Hepatocyte (in vitro differentiated cells): Measurements from ENCODE around the gene KLHL17.

Experiments used
- EZH2 ChIP-seq: fragments of 200-600 bp; sonication (generic); IDR thresholded peaks from 2 replicates; pipeline ENCODE4 v1.6.1; 2016; ENCODE audit warnings: antibody characterized with exemption, mild to moderate bottlenecking, borderline replicate concordance
- EZH2phosphoT487 ChIP-seq: fragments of 200-600 bp; sonication (generic); IDR thresholded peaks from one replicate; pipeline ENCODE4 v1.6.1; 2018; ENCODE audit warnings: antibody characterized with exemption, mild to moderate bottlenecking, low read depth, moderate library complexity; ENCODE audit not compliant: unreplicated experiment, severe bottlenecking
- TF ChIP-seq, protein P1 (sequence below): fragments of 200-600 bp; sonication (generic); IDR thresholded peaks from 2 replicates; pipeline ENCODE4 v1.5.1; 2016; ENCODE audit warnings: antibody characterized with exemption, mild to moderate bottlenecking; ENCODE audit not compliant: poor library complexity

DNA sequence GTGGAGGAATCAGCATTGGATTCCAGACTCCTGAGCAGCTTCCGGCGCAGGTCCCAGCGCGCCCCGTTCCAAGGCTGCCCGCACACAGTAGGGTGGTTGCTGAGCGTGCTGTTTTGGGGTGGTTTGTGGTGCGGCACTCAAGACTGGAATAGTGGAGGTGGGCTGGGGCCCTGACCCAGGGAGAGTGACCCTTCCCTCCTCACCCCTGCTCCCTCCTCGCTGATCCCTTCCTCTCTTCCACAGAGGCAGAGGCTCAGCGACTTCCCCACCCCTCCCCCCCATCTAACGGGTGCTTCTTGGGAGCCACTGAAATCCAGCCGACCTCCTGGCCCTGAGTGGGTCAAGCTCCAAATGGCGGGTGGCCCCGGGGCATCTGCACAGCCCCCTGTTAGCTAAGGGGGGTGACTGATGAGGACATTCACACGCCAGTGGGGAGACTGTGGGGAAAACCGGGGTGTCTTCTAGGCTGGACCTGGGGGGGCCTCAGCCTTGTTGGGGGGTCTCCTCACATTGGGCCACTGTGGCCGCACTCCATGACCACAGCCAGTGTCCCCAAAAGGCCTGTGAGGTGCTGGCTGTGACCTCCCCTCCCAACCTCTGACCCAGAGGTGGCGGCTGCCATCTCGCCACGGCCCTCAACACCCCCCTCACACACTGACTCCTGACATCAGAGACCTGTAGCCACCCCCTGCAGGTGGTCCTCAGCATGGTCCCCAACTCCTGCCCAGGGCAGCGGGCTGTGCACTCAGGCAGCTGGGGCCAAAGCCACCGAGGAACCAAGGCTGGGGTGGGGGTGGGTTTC, 43.4 kb downstream of the KLHL17 start:
- TF ChIP-seq, protein P1, sequence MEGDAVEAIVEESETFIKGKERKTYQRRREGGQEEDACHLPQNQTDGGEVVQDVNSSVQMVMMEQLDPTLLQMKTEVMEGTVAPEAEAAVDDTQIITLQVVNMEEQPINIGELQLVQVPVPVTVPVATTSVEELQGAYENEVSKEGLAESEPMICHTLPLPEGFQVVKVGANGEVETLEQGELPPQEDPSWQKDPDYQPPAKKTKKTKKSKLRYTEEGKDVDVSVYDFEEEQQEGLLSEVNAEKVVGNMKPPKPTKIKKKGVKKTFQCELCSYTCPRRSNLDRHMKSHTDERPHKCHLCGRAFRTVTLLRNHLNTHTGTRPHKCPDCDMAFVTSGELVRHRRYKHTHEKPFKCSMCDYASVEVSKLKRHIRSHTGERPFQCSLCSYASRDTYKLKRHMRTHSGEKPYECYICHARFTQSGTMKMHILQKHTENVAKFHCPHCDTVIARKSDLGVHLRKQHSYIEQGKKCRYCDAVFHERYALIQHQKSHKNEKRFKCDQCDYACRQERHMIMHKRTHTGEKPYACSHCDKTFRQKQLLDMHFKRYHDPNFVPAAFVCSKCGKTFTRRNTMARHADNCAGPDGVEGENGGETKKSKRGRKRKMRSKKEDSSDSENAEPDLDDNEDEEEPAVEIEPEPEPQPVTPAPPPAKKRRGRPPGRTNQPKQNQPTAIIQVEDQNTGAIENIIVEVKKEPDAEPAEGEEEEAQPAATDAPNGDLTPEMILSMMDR: no peak
- TF ChIP-seq EZH2: no peak
- TF ChIP-seq EZH2phosphoT487: no peak
